Transverse colon (tissue), 4 donors: ENCODE results near the gene DIRAS3.

Experiments used
- EP300 ChIP-seq: sonication (generic); formaldehyde crosslinking; IDR thresholded peaks from one replicate; pipeline ENCODE4 v1.6.1; 2017; ENCODE audit warnings: antibody characterized with exemption, low read depth
- POLR2A ChIP-seq: fragments of 450-650 bp; IDR thresholded peaks from one replicate; pipeline ENCODE4 v1.6.1; 2016; ENCODE audit warnings: antibody characterized with exemption, mild to moderate bottlenecking, moderate library complexity
- POLR2AphosphoS5 ChIP-seq, 3 donors: sonication (generic); formaldehyde crosslinking; IDR thresholded peaks; one replicate each; pipeline ENCODE4 v1.6.1; 2016; ENCODE audit warnings: antibody characterized with exemption in 3 of 3
- TF ChIP-seq, protein P1 (sequence below), 5 experiments: fragments of 200-600 bp in 3 of 5; fragments of 450-650 bp in 2 of 5; sonication (generic) in 3 of 5; IDR thresholded peaks; 1 replicate in 2 of 5; 2 replicates in 3 of 5; pipeline ENCODE4 v1.5.1; 2016 to 2017; ENCODE audit warnings: antibody characterized with exemption in 5 of 5, inconsistent platforms in 3 of 5, mild to moderate bottlenecking in 2 of 5, moderate library complexity in 1 of 5

DNA sequence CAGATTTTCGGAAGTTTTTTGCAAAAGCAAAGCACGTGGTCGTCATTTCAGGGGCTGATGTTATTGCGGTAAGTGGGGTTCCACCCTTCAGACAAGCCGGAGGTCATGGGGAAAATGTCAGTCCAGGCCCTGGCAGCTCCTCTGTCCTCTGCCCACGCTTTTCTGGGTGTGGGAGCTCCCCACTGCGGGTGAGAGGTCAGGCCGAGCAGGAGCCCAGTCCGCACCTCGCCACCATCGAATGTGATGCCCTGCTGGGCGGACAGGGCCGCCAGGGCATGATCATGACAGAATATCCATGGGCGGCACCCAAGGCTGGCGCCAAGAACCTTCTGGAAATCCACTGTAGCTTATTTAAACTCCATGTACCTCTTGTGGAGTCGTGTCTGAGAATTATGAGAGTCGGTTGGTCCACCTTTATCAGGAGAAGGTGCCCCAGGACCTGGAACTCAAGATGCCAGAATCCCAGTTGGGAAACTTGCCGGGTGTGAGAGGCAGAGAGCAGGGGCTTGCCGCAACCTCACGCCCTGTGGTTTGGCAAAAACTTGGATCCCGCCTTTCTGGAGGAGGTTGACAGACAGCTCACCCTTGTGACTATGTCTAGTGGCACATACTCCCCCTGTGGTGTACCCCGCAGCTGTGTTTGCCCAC is 6.9 kb downstream of the DIRAS3 start:
- TF ChIP-seq, protein P1, sequence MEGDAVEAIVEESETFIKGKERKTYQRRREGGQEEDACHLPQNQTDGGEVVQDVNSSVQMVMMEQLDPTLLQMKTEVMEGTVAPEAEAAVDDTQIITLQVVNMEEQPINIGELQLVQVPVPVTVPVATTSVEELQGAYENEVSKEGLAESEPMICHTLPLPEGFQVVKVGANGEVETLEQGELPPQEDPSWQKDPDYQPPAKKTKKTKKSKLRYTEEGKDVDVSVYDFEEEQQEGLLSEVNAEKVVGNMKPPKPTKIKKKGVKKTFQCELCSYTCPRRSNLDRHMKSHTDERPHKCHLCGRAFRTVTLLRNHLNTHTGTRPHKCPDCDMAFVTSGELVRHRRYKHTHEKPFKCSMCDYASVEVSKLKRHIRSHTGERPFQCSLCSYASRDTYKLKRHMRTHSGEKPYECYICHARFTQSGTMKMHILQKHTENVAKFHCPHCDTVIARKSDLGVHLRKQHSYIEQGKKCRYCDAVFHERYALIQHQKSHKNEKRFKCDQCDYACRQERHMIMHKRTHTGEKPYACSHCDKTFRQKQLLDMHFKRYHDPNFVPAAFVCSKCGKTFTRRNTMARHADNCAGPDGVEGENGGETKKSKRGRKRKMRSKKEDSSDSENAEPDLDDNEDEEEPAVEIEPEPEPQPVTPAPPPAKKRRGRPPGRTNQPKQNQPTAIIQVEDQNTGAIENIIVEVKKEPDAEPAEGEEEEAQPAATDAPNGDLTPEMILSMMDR (IDR thresholded peaks at IDR 0.05), result no peak
- TF ChIP-seq POLR2A (no peak), POLR2AphosphoS5 (IDR thresholded peaks at IDR 0.05) (no peak), EP300 (no peak)
